ENCODE measurements around the gene ELMO3. TPM values are rescaled to one million over a fixed set of nuclear protein-coding genes. Genes with fewer than 3 reads are reported as not detected.

ELMO3 gene
- total and polyA plus RNA-seq, 2 of the 13 experiments (the other 11 are each of a cell fraction or from before 2014, with no cell fraction given): 2.6 to 4.0 TPM

GRCh38 chr16:67192781-67193361 is 6.1 kb upstream of the ELMO3 start (continued):
- no peak for TF ChIP-seq ZNF646 (CRISPR knock-in tag; IDR thresholded peaks at IDR 0.05)
- no peak for TF ChIP-seq SIX1 (CRISPR knock-in tag; IDR thresholded peaks at IDR 0.05; ENCODE audit: borderline replicate concordance)
- no peak for TF ChIP-seq ZNF282 (IDR thresholded peaks at IDR 0.05; ENCODE audit: partially characterized antibody)
- no peak for TF ChIP-seq ZNF563 (CRISPR knock-in tag; IDR thresholded peaks at IDR 0.05)
- 0 out of 2 replicates have a peak, but pooled peaks have one; percentile 56 for TF ChIP-seq DNMT1 (CRISPR knock-in tag; IDR thresholded peaks at IDR 0.05)
- no peak for TF ChIP-seq UBTF (CRISPR knock-in tag; IDR thresholded peaks at IDR 0.05)
- TF ChIP-seq ZHX2 (IDR thresholded peaks at IDR 0.05; ENCODE audit: low read depth): no peak
- TF ChIP-seq ZHX2 (CRISPR knock-in tag; IDR thresholded peaks at IDR 0.05; ENCODE audit: borderline replicate concordance): no peak
- TF ChIP-seq SRSF4 (IDR thresholded peaks at IDR 0.05; ENCODE audit: low read depth, low read length, poor library complexity, severe bottlenecking): no peak
- TF ChIP-seq TBP (CRISPR knock-in tag; IDR thresholded peaks at IDR 0.05): no peak
- no peak for TF ChIP-seq ATRX (CRISPR knock-in tag; IDR thresholded peaks at IDR 0.05; ENCODE audit: borderline replicate concordance)
- TF ChIP-seq GMEB2 (CRISPR knock-in tag; IDR thresholded peaks at IDR 0.05; ENCODE audit: low read depth): no peak

Measured in HepG2 (cell line).